Esophagus (tissue), 2 donors: ENCODE data around the gene TSHZ3. TPM values are rescaled to one million over a fixed set of nuclear protein-coding genes. Genes with fewer than 3 reads are reported as not detected.

Experiments
- H3K27ac ChIP-seq, 2 donors: one replicate each; pipeline ENCODE4 v1.5.1; 2013; ENCODE audit warnings: low read depth in 2 of 2, mild to moderate bottlenecking in 2 of 2, inconsistent platforms in 1 of 2, low read length in 1 of 2, moderate library complexity in 1 of 2
- H3K27me3 ChIP-seq, 2 donors: one replicate each; pipeline ENCODE4 v1.6.1; 2013; ENCODE audit warnings: low read length in 2 of 2, control low read depth in 1 of 2, mild to moderate bottlenecking in 1 of 2; ENCODE audit not compliant: insufficient read depth in 2 of 2, control insufficient read depth in 1 of 2
- H3K36me3 ChIP-seq, 2 donors: one replicate each; pipeline ENCODE4 v1.6.1; 2013; ENCODE audit warnings: low read length in 1 of 2; ENCODE audit not compliant: control insufficient read depth in 2 of 2, insufficient read depth in 2 of 2
- H3K4me1 ChIP-seq, 2 donors: one replicate each; pipeline ENCODE4 v1.6.1; 2013; ENCODE audit warnings: low read length in 1 of 2; ENCODE audit not compliant: control insufficient read depth in 2 of 2, insufficient read depth in 2 of 2
- H3K4me3 ChIP-seq, 2 donors: one replicate each; pipeline ENCODE4 v1.5.1; 2013; ENCODE audit warnings: low read length in 2 of 2, mild to moderate bottlenecking in 2 of 2, low read depth in 1 of 2, moderate library complexity in 1 of 2
- H3K9me3 ChIP-seq, 2 donors: one replicate each; pipeline ENCODE4 v1.6.1; 2013; ENCODE audit warnings: mild to moderate bottlenecking in 2 of 2, low read depth in 1 of 2, low read length in 1 of 2, moderate library complexity in 1 of 2; ENCODE audit not compliant: control insufficient read depth in 2 of 2, insufficient read depth in 1 of 2
- WGBS, 2 donors: extraction: QIAGEN DNeasy Blood & Tissue Kit; methylation state at CpG; one replicate each; pipeline ENCODE4 v1.1.7; 2013; 5-methylcytosine and 5-hydroxymethylcytosine counted together
- polyA plus RNA-seq, 2 donors: library from polyadenylated mRNA; stranded (reverse); fragments of 200-250 nt; gene quantifications; one replicate each; pipeline ENCODE4 v1.2.3, GENCODE V29; 2013
- donor health status: healthy with polysubstance abuse.
- donor health status: Bipolar disorder and iron deficiency.

TSHZ3 gene
- polyA plus RNA-seq, 2 donors, result 1.2 to 1.9 TPM

- WGBS, 2 donors, result 79 to 87% methylated on average over 3 of the region's 3 CpGs
- no peaks in the 10 kb centered on the region for H3K4me1 ChIP-seq
- no peaks in the 10 kb centered on the region for H3K9me3 ChIP-seq
- no peak overlapping the region for H3K4me3 ChIP-seq
- no peaks in the 10 kb centered on the region for H3K36me3 ChIP-seq
- no peaks in the 10 kb centered on the region for H3K27me3 ChIP-seq
- no peak overlapping the region for H3K27ac ChIP-seq
Observed at GRCh38 chr19:31232871-31233270, 116.4 kb downstream of the TSHZ3 start.

- Histone ChIP-seq H3K27ac (no peak overlapping the region), H3K4me1 (no peaks in the 10 kb centered on the region), H3K36me3 (no peaks in the 10 kb centered on the region), H3K9me3 (no peaks in the 10 kb centered on the region), H3K27me3 (no peaks in the 10 kb centered on the region), H3K4me3 (no peak overlapping the region)
- 55 to 58% methylated on average over 5 of the region's 5 CpGs for WGBS, 2 donors
Observed at GRCh38 chr19:31232180-31232579, 117.1 kb downstream of the TSHZ3 start.

- Histone ChIP-seq H3K36me3 (no peaks in the 10 kb centered on the region), H3K9me3 (no peaks in the 10 kb centered on the region), H3K4me1 (no peaks in the 10 kb centered on the region), H3K27me3 (no peaks in the 10 kb centered on the region), H3K4me3 (no peak overlapping the region), H3K27ac (no peak overlapping the region)
- WGBS, 2 donors, result 91% methylated on average over 6 of the region's 6 CpGs
Observed at GRCh38 chr19:31231237-31231636, 118.0 kb downstream of the TSHZ3 start.

GRCh38 chr19:31226151-31226935, 122.9 kb downstream of the TSHZ3 start:
- Histone ChIP-seq H3K27me3 (no peaks in the 10 kb centered on the region), H3K9me3 (no peaks in the 10 kb centered on the region), H3K4me3 (no peak overlapping the region), H3K36me3 (no peaks in the 10 kb centered on the region), H3K27ac (no peak overlapping the region), H3K4me1 (no peaks in the 10 kb centered on the region)
- 92 to 95% methylated on average over 4 of the region's 4 CpGs for WGBS, 2 donors
